H1 (cell line): ENCODE data around the gene TTC22. TPM values are rescaled to one million over a fixed set of nuclear protein-coding genes. Genes with fewer than 3 reads are reported as not detected.

Source experiments
- BCL11A ChIP-seq, 2 experiments: IDR thresholded peaks; one replicate each; pipeline ENCODE4 v1.6.1; 2011; ENCODE audit warnings: low read depth in 2 of 2, low read length in 2 of 2, mild to moderate bottlenecking in 2 of 2
- CBX8 ChIP-seq: fragments of 300-800, 300-1000 bp; sonication (generic); IDR thresholded peaks from 2 replicates; pipeline ENCODE4 v1.7.1; 2016; ENCODE audit warnings: low read depth, low read length, borderline replicate concordance
- CHD2 ChIP-seq: IDR thresholded peaks from 2 replicates; pipeline ENCODE4 v1.6.1; 2012; ENCODE audit warnings: low read length, improper control_type of control experiment
- HDAC6 ChIP-seq: IDR thresholded peaks from one replicate; pipeline ENCODE4 v1.7.1; 2012; ENCODE audit warnings: low read depth, mild to moderate bottlenecking, inconsistent platforms, low read length, moderate library complexity
- NRF1 ChIP-seq: IDR thresholded peaks from 2 replicates; pipeline ENCODE4 v1.6.1; 2011; ENCODE audit warnings: mild to moderate bottlenecking, low read depth, low read length, improper control_type of control experiment
- RAD21 ChIP-seq, 2 experiments: IDR thresholded peaks in 1 of 2; conservative IDR thresholded peaks in 1 of 2; 2 replicates each; pipeline ENCODE4 v1.6.1; 2011; ENCODE audit warnings: low read depth in 2 of 2, low read length in 2 of 2, improper control_type of control experiment in 1 of 2, inconsistent platforms in 1 of 2, mild to moderate bottlenecking in 1 of 2, moderate library complexity in 1 of 2
- SIRT6 ChIP-seq: IDR thresholded peaks from one replicate; pipeline ENCODE4 v1.7.1; 2012; ENCODE audit warnings: low read length, inconsistent platforms
- YY1 ChIP-seq: IDR thresholded peaks from 2 replicates; pipeline ENCODE4 v1.6.1; 2011; ENCODE audit warnings: low read depth, mild to moderate bottlenecking, low read length
- polyA plus RNA-seq, 7 experiments: library from polyadenylated mRNA; depleted of rRNA in 3 of 7; stranded (reverse) in 5 of 7; unstranded in 2 of 7; fragments of >200 nt in 5 of 7; fragments of 200-250 nt in 2 of 7; gene quantifications; 1 replicate in 5 of 7; 2 replicates in 1 of 7; 4 replicates in 1 of 7; pipeline versions ENCODE4 v1.2.1 to v1.2.3, GENCODE V29; 2011 to 2013; ENCODE audit warnings: missing spikeins in 2 of 7, mixed read lengths in 2 of 7
- total RNA-seq: library from RNA; stranded (reverse); fragmentation: NEBNext Ultra II Directional; extraction: Animal tissue kit (Norgen Biotek cat#: 25700); gene quantifications from 2 replicates; pipeline ENCODE4 v1.2.1, GENCODE V29; 2021

The TTC22 gene
- total and polyA plus RNA-seq, 2 of the 8 experiments (the other 6 are each of a cell fraction or from before 2014, with no cell fraction given): 1.00 to 1.6 TPM

DNA sequence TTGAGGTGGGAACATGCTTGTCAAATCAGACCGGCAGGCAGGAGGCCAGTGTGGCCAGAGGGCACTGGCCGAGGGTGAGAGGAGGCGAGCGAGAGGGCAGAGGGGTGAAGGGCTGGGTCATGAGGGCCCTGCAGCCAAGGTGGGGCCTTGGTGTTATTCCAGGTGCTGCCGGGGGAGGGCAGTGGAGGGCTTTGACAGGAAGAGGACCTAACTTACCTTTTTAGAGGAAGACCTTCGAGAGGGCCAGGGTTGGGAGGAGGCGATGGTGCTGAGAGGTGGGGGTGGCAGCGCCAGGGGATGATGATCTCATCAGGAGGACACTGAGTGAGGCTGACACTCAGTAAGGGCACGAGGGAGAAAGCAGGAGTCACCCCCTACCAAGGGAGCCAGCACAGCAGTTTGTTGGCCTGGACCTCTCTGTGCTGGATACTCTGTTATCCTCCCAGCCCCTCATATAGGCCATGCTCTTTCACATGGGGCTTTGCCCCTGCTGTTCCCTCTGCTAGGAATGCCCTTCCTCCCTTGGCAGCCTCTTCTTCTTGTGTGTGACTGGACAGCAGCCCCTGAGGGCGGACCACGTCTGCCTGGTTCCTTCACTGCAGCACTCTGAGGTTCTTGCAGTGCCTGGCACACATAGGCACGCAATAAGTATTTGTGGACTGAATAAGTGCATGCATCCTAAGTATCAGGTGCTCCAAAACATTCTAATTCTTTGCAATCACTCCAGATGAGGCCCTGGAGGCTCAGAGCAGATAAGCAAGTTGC is 7.5 kb upstream of the TTC22 start (continued):
- TF ChIP-seq RAD21 (IDR thresholded peaks at IDR 0.05 in 1 of 2, conservative IDR thresholded peaks at IDR 0.05 in 1 of 2; ENCODE audit: low read depth in 2 of 2, low read length in 2 of 2) (peak; percentile 19 to 33; a peak in 1 of 4 replicates), SIRT6 (no peak), BCL11A (IDR thresholded peaks at IDR 0.05; ENCODE audit: low read depth in 2 of 2, low read length in 2 of 2) (no peak), HDAC6 (no peak), YY1 (no peak), NRF1 (no peak), CHD2 (no peak), CBX8 (no peak)
